GM18858 (cell line): ENCODE measurements around the gene COL4A6.
"Not testable (repeated sequence)": the region's sequence is repeated elsewhere in the genome, so short reads cannot be mapped to it uniquely, and the experiment has no call there.

ENCODE experiments used
- ATAC-seq: cut with Tn5 transposase; IDR thresholded peaks from one replicate; pipeline ENCODE4 v1.9.1; 2021; ENCODE audit not compliant: unreplicated experiment

COL4A6 gene

GRCh38 chrX:108412783-108413182 is 25.4 kb downstream of the COL4A6 start:
- ATAC-seq = no peak

- no peak for ATAC-seq
These were observed 38.6 kb downstream of the COL4A6 start for GRCh38 chrX:108399418-108400165.

GRCh38 chrX:108397627-108398391 is 40.4 kb downstream of the COL4A6 start:
- no peak for ATAC-seq

GRCh38 chrX:108396986-108397385 is 41.2 kb downstream of the COL4A6 start:
- ATAC-seq = no peak

GRCh38 chrX:108396188-108396891 is 41.9 kb downstream of the COL4A6 start:
- no peak for ATAC-seq

- ATAC-seq = not testable (repeated sequence)
These were observed 47.1 kb downstream of the COL4A6 start for GRCh38 chrX:108390976-108391717.

- ATAC-seq = no peak
These were observed 53.4 kb downstream of the COL4A6 start for GRCh38 chrX:108384783-108385182.

- no peak for ATAC-seq
These were observed 58.0 kb downstream of the COL4A6 start for GRCh38 chrX:108380222-108380621.

GRCh38 chrX:108376821-108377220 is 61.4 kb downstream of the COL4A6 start:
- ATAC-seq = not testable (repeated sequence)

- ATAC-seq = not testable (repeated sequence)
These were observed 62.6 kb downstream of the COL4A6 start for GRCh38 chrX:108375591-108375990.

GRCh38 chrX:108366644-108367406 is 71.4 kb downstream of the COL4A6 start:
- ATAC-seq = no peak

- ATAC-seq = no peak
These were observed 76.2 kb downstream of the COL4A6 start for GRCh38 chrX:108362026-108362425.

- ATAC-seq = no peak
These were observed 76.9 kb downstream of the COL4A6 start for GRCh38 chrX:108361316-108361715.

- ATAC-seq = no peak
These were observed 78.2 kb downstream of the COL4A6 start for GRCh38 chrX:108359806-108360602.

- no peak for ATAC-seq
These were observed 84.8 kb downstream of the COL4A6 start for GRCh38 chrX:108353452-108353851.

- no peak for ATAC-seq
These were observed 89.0 kb downstream of the COL4A6 start for GRCh38 chrX:108349210-108349609.

GRCh38 chrX:108348525-108348924 is 89.7 kb downstream of the COL4A6 start:
- no peak for ATAC-seq

GRCh38 chrX:108347800-108348199 is 90.4 kb downstream of the COL4A6 start:
- no peak for ATAC-seq

GRCh38 chrX:108344216-108344615 is 94.0 kb downstream of the COL4A6 start:
- no peak for ATAC-seq
